ENCODE data around the gene SNAPC5.

GRCh38 chr15:66482539-66482938 lies 15.0 kb downstream of the SNAPC5 start:
- TF ChIP-seq CTCF (conservative IDR thresholded peaks at IDR 0.05; ENCODE audit: low read length) (no peak), EZH2phosphoT487 (IDR thresholded peaks at IDR 0.05; ENCODE audit: borderline replicate concordance) (no peak)
